NCI-H748 (cell line): ENCODE results near the gene RBBP4.
"Not testable (repeated sequence)": the region's sequence is repeated elsewhere in the genome, so short reads cannot be mapped to it uniquely, and the experiment has no call there.

Experiments used
- DNase-seq: peaks from one replicate; lab custom pipeline; 2025; ENCODE audit not compliant: unreplicated experiment; lab: John Stamatoyannopoulos, UW

RBBP4 gene

DNA sequence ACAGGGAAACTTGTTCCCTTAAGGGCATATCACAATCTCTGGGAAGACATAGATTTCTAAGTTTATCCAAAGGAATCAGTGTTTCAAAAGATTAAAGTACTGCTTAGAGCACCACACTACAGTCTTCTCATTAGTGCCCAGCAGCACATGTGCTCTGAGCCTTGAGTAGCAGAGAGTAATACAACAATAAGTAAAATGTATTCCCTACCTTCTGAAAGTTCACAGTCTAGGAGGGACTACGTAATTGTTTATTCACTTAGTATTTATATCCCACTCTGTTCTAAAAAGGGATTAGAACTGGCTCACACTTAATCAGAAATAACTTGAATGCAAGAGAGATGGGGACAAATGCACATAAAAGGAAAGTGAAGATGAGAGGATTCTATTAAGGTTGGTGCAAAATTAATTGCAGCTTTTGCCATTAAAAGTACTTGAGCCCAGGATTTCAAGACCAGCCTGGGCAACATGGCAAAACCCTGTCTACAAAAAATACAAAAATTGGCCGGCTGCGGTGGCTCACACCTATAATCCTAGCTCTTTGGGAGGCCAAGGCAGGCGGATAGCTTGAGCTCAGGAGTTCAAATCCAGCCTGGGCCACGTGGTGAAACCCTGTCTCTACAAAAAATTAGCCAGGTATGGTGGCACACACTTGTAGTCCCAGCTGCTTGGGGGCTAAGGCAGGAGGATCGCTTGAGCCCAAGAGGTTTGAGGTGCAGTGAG, 42.6 kb downstream of the RBBP4 start:
- DNase-seq = no peak

DNA sequence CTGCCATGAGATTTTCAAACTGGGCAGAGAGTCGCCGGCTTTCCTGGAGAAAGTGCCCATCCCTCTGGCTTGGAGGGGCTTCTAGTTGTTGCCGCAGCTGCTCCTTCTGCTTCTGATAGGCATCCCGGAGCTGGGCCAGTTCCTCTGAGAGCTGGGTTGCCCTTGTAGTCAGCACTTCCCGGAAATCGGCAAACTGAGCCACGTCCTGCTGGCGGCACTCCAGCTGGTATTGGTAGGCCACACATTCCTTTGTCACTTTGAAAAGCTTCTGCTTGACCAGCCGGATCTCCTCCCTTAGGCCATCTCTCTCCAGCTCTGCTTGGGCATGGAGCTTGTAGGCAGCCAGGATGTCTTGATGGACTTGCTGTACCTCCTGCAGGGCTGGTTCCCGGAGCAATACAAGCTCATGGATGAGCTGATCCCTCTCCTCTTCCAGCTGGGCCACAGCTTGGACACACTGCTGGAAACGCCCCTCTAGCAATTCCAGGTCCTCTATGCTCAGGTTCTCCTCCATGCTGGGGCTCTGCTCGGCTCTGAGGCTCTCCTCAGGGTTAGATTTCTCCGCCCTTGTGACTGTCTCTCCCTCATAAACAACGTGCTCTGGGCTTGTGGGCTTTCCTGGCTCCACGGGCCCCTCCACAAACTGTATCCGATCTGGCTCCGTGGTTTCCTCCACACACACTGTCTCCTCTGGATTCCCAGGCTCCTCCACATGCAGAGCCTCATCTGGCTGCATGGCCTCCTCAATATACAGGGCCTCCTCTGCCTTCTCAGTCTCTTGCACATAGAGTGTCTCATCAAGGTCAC, 44.3 kb downstream of the RBBP4 start:
- DNase-seq = no peak

DNA sequence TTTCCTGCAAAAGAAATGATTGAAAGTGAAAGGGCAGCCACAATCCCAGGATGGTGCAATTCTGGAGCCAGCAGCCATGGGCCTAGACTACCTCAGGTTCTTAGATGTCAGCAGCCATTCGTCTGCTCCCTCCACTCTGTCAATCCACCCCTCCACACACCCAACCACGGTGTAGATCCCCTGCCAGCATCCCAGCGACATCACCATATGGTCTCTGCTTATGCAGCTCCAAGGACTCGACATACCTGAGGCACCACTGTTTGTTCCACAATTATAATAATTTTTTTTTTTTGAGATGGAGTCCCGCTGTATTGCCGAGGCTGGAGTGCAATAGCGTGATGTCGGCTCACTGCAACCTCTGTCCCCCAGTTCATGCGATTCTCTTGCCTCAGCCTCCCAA, 45.0 kb downstream of the RBBP4 start:
- DNase-seq = no peak

DNA sequence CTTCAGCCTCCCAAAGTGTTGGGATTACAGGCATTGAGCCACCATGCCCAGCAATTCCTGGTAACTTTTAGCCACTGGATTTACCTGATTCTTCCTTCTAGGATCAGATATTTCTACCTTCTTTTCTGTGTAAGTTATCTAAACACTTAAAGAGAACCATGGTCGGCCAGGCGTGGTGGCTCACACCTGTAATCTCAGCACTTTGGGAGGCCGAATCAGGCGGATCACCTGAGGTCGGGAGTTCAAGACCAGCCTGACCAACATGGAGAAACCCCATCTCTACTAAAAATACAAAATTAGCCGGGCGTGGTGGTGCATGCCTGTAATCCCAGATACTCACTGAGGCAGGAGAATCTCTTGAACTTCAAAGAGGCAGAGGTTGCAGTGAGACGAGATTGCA, 46.0 kb downstream of the RBBP4 start:
- DNase-seq = not testable (repeated sequence)

DNA sequence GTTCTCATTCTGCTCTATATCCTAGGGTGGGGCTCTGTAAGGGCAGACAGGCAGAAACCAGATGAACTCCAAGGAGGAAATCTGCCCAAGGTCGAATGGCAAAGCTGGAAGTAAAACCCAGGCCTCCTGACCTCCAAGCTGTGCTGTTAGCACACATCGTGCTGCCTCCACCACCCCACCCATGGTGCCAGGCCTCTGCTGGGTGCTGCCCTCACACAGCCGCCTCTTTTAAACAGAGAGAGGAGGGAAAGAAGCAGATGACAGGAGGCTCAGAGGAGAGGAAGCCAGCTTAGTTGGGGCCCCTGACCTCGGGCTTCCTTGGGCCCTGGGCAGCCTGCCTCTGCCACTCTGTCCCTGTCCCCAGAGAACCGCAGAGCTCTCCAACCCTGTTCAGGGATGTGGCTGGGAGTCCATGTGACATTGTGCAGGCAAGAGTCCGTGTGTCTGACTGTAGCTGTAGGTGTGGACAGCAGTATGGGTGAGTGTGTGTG, 50.5 kb downstream of the RBBP4 start:
- no peak for DNase-seq

DNA sequence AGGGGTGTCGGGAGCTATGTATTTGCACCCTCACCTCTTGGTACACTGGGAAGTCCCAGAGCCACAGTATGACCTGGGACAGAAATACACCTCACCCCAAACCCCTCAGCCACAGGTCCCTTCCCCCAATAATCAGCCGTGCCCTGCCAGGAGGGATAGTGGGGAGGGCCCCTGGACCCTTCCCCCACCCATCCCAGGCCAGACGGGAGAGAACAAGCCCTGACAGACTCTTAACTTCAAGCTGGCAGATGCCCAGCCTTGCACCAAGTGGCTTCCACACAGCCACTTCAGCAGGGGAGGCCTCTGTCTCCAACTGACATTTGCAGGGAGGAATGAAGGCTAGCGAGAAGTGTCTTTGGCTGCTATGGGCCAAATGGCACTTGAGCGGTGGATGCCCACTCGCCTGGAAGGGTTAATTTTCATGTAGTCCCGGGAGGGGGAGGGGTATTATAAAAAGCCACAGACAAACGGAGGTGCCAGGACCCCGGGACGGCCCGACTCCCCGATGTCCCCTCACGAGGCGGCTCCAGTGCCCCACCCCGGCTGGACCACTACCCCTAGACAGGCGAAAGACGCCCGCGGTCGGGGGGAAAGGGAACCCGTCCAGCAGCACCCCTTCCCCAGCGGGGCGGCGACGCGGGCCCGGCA, 51.1 kb downstream of the RBBP4 start:
- peak; percentile 21 for DNase-seq

DNA sequence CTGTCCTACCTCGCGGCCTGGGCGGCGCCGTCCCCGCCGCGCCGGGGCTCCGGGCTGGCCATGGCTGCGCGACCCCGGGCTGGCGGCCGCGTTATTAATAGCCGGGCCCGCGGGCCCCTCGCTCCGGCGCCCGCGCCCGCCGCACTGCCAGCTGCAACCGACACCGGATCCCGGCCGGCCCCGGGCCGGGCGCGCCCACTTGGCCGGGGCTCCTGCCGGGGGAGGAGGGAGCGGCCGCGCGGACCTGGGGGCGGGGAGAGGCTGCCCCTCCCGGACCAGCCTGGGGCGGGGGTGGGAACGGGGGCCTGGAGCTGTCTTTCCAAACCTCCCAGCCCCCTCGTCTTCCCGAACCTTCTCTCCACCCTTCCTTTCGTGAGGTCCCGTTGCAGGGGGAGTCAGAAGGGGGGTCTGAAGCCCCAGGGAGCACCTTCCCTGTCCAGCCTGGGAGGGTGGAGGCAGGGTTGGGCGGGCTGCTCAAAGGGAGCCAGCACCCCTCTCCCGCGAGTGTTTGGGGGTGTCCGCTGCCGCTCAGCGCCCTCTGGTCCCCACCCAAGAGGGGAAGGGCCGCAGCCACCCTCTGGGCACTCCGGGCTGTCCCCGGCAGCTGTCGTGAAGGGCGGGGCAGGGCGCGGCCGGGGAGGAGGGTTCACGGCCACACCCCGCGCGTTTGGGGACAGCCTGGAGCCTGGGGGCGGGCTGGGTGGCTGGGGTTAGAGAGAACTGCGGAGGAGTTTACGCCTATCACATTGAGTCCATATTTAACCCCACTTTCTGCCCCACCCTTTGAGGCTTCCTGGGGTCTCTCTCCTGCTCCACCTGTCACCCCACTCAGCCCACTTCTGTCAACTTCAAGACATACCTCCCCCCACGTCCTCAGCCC, 51.8 kb downstream of the RBBP4 start, which contains the start of gene SYNC:
SYNC (minus strand) TSS at position 172 of the 880 bp plus-strand sequence; CDS start at position 62, 110 bp downstream.
- DNase-seq = peak; percentile 35

DNA sequence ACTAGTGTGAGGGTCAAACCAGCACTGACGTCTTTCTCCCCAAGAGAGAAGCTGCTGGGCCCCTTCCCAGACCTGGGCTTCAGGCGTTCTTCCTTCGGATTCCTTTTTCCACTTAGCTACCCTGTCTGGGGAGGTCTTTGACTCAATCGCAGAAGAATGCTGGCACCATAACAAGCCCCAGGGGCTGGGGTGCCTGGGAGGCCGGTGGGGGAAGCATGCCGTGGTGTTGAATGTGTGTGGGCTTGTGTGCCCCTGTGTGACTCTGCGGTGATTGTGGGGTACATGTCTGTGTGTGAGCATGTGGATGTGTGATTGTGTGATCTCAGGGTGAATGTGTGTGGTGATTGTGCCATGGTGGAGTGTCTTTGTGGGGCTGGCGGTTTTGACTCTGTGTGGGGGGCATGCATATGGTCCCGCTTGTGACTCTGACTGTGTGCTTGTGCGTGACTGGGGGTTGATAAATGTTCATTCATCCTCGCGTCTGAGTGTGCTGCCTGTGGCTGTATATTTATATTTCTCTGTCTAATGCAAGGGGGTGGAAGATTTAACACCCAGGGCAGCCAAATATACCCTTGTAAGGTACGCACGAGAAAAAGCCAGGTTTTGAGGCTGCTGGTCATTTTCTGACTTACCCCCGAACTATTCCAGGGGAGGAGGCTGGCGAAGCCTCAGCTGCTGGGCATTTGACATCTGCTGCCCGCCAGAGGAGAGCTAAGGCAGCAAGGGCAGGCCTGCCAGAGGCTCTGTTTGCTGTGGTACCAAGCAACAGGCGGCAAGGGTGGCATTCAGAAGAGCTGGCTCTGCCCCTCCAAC, 52.7 kb downstream of the RBBP4 start:
- no peak for DNase-seq

DNA sequence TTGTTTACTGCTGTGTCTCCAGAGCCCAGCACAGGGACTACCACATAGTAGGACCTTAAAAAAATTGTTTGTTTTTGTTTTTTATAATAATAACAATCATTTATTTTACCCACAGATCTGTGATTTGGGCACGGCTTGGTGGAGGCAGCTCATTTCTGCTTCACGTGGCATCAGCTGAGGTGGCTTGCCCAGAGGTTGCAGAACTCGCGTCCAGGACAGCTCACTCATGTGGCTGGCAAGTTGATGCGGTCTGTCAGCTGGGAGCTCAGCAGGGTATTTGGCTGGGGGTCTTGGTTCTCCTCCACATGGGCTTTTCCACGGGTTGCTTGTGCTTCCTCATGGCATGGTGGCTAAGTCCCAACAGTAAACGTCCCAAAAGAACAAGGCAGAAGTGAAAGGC, 54.5 kb downstream of the RBBP4 start:
- no peak for DNase-seq

DNA sequence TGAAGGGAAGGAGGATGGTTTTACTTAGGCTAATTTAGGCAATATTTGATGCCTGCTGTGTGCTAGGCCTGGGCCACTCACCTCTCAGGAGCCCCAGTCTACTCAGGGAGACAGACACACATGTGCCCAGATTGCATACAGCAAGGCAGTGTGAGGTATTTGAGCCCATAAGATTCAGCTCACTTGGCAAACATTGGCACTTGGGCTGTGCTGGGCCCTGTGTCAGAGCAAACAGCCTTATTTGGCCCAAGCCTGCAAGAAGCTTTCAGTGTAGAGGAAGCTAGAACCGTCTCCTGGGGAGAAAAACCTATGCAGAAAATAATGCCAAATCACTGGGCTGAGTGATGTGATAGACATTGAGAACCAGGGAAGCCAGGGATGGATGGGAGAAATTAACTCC, 55.5 kb downstream of the RBBP4 start:
- no peak for DNase-seq

DNA sequence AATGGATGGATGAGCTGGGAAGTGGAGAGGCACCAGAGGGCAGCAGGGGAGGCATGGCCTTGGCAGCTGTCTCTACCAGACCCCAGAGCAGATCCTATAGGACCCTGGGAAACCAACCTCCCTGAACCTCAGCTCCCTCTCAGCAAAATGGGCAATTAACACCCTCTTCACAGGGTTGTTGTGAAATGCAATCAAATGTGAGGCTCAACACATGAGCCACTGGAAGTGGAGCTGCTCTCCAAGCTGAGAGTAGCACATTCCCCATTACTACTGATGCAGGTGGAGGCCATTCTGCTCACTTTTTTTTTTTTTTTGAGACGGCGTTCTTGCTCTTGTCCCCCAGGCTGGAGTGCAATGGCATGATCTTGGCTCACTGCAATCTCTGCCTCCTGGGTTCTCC, 58.1 kb downstream of the RBBP4 start:
- DNase-seq = no peak

DNA sequence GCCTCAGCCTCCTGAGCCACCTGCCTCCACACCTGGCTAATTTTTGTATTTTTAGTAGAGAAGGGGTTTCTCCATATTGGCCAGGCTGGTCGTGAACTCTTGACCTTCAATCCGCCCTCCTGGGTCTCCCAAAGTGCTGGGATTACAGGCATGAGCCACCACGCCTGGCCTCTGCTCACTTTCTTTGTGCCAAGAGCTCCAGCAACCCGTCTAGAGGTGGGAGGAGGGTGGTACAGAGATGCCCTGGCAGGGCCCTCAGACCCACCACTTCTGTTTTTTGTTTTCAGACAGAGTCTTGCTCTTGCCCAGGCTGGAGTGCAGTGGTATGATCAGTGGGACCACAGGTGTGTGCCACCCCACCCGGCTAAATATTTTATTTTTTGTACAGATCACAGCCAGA, 58.5 kb downstream of the RBBP4 start:
- no peak for DNase-seq

DNA sequence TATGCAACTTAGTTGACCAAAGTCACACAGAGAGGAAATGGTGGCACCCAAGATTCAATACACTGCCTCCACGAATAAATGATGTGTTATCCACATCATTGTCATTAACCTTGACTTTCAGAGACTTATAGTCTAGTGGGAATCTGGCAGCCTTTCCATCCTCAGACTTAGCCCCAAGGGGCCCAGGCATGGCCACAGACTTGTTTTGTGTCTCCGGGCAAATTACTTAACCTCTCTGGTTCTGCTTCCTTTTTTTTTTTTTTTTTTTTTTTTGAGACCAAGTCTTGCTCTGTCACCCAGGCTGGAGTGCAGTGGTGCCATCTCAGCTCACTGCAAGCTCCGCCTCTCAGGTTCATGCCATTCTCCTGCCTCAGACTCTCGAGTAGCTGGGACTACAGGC, 60.2 kb downstream of the RBBP4 start:
- not testable (repeated sequence) for DNase-seq

DNA sequence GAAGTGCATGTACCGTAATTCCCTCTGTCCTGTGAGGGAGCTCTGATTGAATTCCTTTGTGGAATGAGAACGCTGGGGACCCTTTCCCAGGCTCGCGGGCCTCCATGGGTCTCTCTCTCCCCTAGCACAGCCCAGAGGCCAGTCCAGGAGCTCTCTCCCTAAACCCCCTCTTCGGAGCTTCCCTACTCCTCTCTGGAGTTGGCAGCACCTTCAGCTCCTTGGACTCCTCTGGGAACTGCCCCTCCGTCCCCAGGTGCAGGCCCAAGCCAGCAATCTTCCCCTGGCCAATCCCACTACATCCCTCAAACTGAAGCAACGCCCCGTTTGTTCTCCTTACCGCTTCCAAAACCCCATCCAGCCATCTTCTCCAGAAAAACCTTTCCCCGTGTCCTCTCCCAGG, 62.1 kb downstream of the RBBP4 start:
- no peak for DNase-seq

DNA sequence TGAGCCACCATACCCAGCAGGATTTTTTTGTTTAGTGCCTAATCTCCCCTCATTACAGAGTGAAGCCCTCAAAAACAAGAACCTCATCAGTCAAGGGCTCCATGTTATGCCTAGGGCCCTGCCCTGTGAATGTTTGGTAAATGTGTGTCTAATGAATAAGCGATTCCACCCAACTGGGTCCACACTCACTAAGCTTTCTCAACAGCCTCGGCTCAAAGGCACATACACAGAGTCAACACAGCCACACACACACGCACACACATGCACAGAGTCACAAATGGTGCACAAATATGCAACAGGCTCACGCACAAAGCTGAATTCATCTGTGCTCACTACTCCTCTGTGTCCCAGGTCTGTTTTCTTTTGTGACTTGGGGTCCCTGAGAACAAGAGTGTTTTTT, 63.3 kb downstream of the RBBP4 start:
- no peak for DNase-seq

DNA sequence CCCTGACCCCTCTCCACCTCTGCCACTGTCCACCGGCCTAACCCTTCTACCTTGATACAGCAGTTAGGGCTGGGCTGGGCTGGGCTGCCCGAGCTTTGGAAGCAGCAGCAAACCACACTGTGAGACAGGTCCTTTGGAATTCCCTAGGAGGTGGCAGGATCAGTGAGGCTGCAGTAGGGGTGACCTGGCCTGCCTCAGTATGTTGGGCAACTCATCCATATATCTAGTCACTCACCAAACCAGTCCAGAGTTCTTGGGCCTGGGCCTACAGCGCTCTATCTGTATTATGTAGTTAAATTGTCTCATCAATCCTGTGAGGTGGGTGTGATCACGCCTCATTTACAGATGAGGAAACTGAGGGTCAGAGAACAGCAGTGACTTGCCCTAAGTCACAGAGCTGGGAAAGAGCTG, 64.9 kb downstream of the RBBP4 start:
- DNase-seq = no peak

DNA sequence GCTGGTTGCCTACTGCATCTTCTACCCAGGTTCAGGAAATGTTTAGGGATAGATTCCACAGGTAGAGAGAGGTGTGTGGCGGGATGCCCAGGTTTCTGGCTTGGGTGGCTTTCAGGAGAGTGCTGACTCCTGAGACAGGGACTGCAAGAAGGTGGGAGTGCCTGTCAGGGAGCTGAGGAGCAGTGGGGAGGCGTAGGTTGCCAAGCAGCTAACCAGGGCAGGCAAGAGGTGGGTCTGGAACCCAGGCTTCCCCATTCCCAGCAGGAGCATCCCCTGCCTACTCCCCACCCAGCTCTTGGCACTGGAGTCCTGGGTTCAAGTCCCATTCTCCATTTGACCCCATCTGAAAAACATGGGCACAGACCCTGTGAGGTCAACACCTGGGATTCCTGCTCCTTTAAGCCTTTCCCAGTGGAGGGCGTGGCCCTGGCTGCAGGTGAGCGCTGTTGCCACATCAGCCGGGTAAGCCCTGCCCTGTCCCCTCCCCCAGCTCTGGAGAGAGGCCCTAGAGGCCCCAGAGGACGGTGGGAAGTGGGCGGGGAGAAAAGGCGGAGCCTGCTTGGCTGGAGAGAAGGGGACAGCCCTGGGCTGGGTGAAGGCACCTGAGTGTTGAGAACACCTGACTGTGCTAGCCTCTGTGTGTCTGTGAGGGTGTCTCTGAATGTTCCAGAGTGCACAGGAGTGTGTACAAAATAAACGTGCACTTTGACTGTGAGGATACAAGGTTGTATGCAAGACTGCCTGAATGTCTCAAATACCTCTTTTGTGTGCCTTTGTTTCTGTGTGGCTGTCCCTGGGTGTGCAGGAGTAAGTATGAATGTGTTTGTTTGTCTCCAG, 65.5 kb downstream of the RBBP4 start:
- peak; percentile 96 for DNase-seq

DNA sequence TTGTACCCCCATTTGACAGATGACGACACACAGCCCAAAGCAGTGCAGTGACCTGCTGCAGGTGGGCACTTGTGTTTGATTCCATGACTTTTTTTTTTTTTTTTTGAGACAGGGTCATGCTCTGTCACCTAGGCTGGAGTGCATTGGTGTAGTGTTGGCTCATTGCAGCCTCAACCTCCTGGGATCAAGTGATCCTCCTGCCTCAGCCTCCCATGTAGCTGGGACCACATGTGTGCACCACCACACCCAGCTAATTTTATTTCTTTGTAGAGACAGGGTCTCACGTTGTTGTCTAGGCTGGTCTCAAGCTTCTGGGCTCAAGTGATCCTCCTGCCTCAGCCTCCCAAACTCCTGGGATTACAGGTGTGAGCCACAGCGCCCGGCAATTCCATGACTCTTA, 66.5 kb downstream of the RBBP4 start:
- DNase-seq = no peak

DNA sequence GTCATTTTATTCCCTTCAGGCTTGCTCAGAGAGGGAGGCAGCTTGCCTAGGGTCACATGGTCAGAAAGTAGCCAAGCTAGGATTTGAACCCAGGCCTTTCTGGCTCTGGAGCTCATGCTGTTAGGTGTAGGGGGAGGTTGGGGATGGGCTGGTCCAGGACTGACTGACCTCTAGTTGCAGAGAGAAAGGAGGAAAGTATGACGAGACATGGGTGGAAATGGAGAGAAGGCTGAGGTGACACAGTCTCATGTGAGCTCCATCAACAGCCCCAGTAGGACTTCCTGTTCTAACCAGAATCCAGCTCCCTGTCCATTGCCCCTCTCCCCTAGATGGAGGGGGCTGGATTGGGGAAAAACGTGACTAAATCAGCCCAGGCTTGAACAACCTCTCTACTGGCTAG, 67.0 kb downstream of the RBBP4 start:
- no peak for DNase-seq
